Frontal cortex (tissue), 4 donors: Measurements from ENCODE around the gene PDLIM1. TPM values are rescaled to one million over a fixed set of nuclear protein-coding genes. Genes with fewer than 3 reads are reported as not detected.

ENCODE experiments used
- DNase-seq, 2 donors: peaks; one replicate each; pipeline ENCODE4 v3.0.0; 2012; ENCODE audit warnings: low spot score in 2 of 2
- FAIRE-seq: peaks from 2 replicates; lab custom pipeline; 2012; peaks lifted over from hg19 to GRCh38; lab: Jason Lieb, UNC
- total RNA-seq: library from RNA; depleted of rRNA; stranded (reverse); fragments of >200 nt; gene quantifications from one replicate; pipeline ENCODE4 v1.2.3, GENCODE V29; 2014
- donor health status: control.
- donor health status: control.
- donor health status: control.

PDLIM1 gene
- total RNA-seq, 1 donor from 2014 or later = 2.4 TPM

DNA sequence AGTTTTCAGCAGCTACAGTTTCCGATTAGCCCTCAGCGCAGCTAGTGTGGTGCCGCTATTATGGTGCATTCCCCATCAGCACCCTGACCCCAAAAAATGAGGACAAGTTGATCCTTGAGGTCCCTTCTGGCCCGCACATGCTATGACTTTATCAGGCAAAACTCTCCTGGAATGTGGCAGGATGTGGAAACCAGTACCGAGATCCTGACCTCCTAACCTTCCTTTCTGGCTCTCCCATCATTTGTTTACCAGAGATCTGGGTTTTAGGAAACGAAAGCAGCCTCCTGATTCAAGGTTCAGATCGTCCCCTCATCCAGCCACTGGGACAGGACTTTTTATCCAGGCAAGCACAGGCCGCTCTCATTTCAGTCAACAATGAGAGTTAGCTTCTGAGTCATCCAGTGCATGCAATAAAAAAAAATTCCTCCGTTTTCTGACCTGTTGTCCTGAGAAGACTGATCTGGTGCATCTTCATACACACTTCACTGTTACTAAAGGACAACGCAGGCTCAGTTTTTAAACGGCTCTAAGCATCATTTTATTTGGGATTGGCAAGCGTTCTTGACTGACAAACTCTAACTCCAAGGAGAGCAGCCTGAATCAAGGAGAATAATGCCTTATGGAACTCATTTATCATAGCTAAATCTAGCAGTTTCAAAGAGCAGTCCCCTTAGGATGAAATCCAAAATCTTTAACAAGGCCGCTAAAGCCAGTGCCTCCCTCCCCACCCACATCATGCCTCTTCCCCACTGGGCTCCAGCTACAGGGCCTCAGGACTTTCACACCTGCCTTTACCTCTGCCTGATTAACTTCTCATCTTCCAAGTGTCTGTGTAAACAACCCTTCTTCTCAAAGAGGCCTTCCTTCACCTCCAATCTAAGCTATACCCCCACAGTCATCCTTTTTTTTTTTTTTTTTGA lies 17.1 kb downstream of the PDLIM1 start:
- FAIRE-seq (no peak), DNase-seq (no peak)

DNA sequence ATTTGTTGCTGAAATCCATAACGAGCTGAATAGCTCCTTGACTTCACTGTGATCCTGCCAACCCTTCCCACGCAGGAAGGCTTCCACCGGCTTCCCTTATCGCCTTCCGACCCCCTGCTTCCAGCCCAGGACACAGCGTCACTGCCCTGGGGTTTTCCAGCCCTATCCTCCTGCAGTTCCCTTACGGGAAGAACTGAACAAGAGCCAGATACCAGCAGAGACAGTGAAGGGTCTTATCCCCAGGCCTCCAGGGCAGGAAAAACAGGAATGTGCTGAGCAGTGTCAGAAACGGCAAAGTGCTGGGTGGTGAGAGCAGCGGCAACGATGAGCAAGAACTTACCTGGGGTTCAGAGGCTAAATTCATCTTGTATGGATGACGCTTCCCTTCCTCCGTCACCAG lies 22.4 kb downstream of the PDLIM1 start:
- no peak for DNase-seq
- FAIRE-seq = no peak

DNA sequence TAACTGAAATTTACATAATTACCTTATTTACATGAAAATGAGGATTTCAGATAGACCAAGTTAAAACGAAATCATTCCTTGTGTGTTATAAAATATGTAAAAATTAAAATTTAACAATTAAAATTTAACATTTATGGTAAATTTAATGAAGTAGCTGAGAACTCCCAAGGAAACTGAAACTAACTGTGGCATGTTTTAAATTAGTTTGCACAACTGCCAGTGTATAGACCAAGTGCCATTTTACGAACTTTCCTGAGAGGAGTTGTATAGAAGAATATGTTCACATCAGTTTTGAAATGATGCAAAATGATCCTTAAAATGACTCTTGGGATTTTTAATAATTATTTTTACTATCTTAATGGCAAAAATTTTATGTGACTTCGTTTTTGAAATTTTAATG lies 23.6 kb downstream of the PDLIM1 start:
- DNase-seq (no peak), FAIRE-seq (peak; percentile 52)

DNA sequence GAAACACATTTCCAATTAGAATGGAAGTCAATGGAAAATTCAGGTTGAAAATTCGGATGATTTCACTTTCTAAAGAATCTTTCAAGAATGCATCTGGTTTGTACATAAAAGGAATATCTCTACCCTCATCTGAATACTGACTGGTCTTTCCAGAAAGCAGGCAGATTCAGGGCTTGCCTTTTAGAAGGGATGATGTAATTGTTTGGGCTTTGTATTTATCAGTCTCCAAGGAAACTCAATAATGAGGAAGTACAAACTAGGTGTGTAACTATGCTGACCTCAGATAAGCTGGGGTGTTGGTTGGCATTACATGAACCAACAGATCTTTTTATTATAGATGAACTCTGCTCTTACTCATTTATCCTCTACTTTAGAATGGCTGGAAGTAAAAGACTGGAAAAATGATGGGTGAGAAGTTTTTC lies 24.1 kb downstream of the PDLIM1 start:
- no peak for DNase-seq
- FAIRE-seq = no peak

DNA sequence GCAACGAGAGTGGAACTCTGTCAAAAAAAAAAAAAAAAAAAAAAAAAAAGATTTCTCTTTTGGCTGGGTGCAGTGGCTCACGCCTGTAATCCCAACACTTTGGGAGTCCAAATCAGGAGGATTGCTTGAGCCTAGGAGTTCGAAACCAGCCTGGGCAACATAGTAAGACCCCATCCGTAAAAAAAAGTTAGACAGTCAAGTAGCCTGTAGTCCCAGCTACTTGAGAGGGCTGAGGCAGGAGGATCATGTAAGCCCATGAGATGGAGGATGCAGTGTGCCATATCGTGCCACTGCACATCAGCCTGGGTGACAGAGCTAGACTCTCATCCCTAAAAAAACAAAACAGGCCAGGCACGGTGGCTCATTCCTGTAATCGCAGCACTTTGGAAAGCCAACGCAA lies 25.2 kb downstream of the PDLIM1 start:
- FAIRE-seq (no peak), DNase-seq (no peak)

DNA sequence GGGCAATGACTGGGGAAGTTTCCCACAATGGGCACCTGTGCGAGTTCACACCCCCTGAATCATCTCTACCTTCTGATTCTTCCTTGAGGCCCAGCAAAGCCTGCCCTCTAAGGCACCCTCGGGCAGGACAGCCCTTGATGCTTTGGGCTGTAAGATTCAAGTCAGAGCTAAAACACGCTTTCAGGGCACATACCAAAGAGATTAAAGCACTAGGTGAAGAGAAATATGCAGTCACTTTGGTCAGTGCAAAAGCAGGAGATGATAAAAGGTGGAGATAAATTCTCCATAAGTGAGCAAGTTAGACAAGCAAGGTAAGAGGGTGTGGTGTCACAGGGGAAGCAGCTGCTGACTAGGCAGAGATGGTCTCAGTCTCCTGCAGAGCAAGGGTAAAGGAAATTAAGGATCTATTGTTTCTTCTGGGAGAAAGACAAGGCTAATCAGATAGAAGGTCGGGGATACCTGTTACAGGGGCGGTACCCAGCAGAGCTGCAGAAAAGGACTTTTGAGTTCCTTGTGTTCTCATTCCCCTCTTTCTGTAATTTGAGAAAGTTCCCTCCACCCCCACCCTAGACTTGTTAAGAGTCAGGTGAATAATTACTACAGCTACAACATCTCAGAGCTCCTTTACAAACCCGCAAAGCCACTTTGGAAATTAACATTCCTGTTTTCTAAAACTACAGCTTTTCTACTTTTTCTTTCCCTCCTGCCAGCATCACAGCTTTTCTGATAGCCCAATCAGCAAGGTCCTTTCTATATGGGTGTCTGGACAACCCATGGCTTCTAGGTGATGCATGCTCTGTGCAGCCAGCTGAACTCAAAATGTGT lies 26.4 kb downstream of the PDLIM1 start:
- FAIRE-seq (no peak), DNase-seq (no peak)

DNA sequence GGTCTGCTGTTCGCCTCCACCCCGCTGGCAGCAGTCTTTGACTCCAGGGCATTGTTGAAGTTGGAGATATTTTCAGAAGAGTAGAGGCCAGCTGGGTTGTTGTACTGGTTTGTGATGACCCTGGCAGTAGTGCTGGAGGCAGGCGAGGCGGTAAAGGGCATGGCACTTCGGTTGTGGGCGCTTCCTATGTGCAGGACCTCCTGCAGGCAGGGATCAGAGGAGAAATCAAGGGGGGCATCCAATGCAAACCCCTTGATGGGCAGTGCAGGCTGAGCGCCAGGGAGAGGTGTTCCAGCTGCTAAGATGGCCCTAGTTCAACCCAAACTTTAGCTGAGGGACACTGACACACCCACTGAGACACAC lies 27.0 kb downstream of the PDLIM1 start:
- FAIRE-seq = no peak
- DNase-seq = no peak

DNA sequence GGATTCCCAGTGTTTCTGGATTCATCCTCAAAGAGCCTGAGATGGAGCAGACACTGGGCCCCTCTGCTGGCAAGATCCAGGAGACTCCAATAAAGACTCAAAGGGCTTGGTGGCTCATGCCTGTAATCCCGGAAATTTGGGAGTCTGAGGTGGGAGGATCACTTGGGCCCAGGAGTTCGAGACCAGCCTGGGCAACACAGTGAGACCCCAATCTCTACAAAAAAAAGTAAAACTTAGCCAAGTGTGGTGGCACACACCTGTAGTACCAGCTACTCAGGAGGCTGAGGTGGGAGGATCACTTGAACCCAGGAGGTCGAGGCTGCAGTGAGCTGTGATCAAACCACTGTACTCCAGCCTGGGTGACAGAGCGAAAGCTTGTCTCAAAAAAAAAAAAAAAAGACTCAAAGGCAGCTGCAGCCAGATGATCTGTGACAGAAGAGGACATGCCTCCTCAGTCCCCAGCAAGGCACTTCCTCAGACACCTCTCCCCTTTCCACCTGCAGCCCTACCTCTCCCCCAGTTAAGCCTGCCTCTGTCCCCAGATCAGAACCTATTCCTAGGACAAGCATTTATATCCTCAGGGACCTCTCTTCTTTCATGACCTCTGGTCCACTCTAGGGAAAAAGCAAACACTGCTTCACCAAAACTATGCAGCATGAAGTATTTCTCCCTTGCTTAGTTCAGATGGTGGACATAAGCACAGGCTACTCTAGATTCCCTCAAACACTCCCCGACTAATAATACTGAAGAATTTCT lies 27.9 kb downstream of the PDLIM1 start:
- FAIRE-seq (no peak), DNase-seq (no peak)

DNA sequence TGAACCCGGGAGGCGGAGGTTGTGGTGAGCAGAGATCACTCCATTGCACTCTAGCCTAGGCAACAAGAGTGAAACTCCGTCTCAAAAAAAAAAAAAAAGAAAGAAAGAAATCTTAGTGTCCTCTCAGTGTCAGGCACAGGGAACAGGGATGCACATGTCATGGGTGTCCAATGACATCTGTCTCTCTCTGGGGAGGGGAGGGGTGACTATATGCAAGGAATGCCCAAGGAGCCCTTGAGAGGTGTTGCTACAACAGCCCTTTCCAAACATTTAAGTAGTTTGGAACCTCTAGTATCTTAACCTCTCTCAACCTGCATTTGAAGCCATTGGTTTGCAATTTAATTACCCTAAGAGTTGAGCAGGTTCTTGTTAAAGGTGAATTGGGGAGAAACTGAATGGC lies 28.9 kb downstream of the PDLIM1 start:
- DNase-seq = no peak
- FAIRE-seq = no peak

DNA sequence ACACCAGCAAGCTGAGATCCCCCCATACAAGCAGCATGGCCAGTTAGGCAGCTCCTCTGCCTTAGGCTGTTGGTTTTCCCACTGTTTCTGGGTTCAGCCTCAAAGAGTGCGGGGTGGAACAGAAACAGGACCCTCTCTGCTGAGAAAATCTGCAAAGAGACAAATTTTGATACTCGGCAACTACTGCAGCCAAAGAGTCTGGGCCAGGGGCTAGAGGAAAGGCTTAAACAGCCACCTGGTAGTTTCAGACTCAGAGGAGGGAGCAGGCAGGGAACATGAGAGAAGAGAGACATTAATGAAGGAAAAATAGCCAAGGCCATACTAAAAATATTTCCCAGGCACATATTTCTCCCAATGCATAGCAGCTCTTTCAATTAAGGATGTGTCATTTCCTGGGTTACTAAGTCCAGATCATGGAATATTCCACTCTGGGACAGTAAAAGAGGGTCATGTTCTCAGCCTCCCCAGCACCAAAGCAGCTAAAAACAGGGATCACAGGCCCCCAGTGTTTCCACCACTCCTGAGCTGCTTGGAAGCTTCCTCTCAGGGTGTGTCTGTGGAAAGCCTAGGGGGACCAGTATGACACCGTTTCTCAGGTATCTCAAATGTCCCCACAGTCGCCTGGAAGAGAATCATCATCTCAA lies 29.8 kb downstream of the PDLIM1 start:
- DNase-seq (no peak), FAIRE-seq (no peak)

DNA sequence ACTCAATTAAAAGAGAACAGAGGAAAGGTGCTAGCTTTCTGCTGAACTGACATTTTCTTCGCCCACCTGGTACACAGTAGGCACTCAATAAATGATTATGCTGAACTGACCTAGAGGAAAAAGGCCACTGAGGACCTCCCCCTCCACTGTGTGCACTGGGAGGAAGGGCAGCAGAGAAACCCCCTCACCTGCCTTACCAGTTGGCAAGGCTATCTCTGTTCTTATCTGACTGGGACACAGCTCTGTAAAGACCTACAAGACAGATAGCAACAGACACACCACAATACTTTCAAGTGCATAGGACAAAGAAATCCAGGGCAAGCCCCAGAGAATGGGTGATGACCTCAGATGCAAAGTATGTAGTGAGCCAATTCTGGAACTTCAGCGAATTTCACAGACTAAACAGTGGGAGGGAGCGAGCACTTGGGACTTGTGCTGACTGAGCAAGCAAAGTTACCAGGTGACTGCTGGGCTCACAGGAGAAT lies 30.4 kb downstream of the PDLIM1 start:
- no peak for DNase-seq
- no peak for FAIRE-seq

DNA sequence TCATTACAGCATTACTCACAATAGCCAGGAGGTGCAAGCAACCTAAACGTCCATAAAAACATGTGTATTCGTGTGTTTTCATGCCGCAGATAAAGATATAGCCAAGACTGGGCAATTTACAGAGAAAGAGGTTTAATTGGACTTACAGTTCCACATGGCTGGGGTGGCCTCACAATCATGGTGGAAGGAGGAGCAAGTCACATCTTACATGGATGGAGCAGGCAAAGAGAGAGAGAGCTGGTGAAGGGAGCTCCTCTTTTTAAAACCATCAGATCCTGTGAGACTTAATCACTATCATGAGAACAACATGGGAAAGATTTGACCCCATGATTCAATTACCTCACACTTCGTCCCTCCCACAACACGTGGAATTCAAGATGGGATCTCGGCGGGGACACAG lies 33.0 kb downstream of the PDLIM1 start:
- DNase-seq (no peak), FAIRE-seq (no peak)

DNA sequence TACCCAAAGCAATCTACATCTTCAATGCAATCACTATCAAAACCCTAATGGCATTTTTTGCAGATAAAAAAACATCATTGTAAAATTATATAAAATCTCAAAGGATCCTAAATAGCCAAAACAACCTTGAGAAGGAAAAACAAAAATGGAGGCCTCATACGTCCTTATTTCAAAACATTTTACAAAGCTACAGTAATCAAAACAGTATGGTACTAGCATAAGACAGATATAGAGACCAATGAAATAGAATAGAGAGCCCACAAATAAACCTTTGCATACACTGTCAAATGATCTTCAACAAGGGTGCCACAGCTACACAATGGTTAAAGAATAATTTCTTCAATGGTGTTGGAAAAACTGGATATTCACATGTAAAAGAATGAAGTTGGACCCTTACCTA lies 34.5 kb downstream of the PDLIM1 start:
- FAIRE-seq (no peak), DNase-seq (no peak)

DNA sequence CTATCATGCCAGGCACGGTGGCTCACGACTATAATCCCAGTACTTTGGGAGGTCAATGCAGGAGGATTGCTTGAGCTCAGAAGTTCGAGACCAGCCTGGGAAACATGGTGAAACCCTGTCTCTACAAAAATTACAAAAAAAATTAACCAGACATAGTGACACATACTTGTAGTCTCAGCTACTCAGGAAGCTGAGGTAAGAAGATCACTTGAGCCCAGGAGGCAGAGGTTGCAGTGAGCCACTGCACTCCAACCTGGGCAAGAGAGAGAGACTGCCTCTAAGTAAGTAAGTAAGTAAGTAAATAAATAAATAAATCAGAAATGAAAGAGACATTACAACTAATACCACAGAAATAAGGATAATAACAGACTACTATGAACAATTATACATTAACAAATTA lies 36.2 kb downstream of the PDLIM1 start:
- FAIRE-seq (no peak), DNase-seq (no peak)

DNA sequence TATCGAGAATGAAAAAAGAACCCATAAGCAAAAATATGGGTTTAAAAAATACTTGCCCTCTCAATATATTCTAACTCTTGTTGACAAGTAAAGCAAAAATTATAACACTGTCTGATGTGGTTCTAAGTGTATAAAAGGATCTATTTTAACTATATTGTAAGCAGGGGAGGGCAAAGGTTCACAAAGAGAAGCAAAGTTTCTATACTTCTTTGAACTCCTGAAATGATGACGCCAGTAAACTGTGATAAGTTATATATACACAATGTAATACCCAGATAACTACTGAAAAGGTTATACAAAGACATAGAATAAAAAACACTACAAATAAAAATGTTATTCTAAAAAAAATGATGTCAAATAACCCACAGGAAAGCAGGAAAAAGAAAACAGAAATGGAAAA lies 37.1 kb downstream of the PDLIM1 start:
- FAIRE-seq (no peak), DNase-seq (no peak)

DNA sequence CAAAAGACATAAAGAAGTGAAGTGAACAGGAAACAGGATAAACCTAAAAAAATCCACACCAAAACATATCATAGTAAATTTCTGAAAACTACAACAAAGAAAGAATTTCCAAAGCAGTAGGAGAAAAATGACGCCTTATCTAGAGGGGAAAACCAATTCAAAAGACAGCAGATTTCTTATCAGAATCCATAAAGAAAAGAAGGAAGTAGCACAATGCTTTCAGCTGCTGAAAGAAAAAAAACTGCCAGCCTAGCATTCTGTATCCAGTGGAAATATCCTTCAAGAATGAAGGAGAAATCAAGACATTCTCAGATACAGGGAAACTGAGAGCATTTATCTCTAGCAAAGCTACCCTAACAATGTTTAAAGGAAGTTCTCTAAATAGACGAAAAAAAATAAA lies 37.8 kb downstream of the PDLIM1 start:
- FAIRE-seq = no peak
- DNase-seq = no peak

DNA sequence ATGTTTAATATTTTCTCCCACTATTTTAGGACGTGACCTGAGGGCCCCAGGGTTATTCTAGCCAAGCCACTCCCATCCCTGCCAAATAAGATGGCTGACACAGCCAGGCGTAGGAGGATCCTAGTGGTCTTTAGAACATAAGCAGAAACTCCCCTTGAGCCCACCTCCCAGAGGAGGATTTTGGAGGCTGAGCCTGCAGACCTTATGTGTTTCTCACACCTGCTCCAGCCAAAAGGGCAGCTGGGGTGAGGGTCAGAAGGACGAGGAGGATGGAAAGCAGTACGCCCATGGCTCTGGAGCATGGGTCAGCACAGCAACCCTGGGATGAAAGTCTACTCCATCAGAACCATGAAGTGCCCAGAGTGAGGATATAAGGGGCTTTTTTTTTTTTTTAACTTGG lies 39.9 kb downstream of the PDLIM1 start:
- FAIRE-seq = no peak
- DNase-seq = no peak

DNA sequence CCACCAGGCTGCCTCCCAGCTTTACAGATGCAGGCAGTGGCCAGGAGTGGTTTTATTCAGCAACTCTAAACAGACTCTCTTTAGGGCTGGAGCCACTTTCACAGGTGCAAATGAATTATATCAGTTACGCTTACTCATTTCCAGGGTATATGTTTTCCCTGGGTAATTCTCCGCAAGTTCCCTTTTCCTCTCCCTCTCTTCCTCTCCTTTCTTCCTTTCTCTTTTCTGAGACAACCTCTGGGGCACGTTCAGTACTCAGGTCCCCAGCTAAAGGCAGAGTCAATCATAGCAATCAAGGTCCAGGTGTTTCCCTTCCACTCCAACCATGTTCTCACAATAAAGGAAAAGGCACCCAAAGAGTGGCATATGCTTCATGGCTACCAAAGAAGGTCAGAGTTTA lies 41.3 kb downstream of the PDLIM1 start:
- FAIRE-seq = no peak

DNA sequence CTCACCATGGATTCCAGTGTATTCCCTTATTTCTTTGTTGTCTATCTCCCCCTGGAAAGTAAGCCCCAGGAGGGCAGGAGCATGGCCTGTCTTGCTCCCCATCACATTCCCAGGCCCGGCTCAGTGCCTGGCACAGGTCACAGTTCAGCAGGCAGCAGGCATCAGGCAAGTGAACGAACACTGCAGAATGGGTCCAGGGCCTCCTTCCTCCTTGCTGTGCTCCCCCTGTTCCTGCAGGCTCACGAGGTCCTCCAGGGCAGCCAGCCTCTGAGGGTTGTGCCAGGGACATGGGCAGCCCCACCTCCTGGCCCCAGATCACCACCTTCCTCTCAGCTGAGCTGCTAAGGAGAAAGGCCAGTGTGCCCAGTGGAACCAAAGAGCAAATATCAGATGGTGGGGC lies 41.8 kb downstream of the PDLIM1 start:
- FAIRE-seq (no peak), DNase-seq (no peak)

More for the DNA sequence above, 41.3 kb downstream of the PDLIM1 start:
- DNase-seq = no peak
